Measurements from ENCODE around the gene LRMDA. TPM values are rescaled to one million over a fixed set of nuclear protein-coding genes. Genes with fewer than 3 reads are reported as not detected.

The LRMDA gene
- total and polyA plus RNA-seq, 2 of the 4 experiments (the other 2 are of a cell fraction), result 0.07 TPM; not detected in 1

GRCh38 chr10:76029782-76030181 lies 598.4 kb downstream of the LRMDA start:
- no TSS peak for BruUV-seq (replicated peaks)
- H3K36me3 ChIP-seq (ENCODE audit: control insufficient read depth, insufficient read depth, low read length), result no peaks in the 10 kb centered on the region
- H3K56ac ChIP-seq (ENCODE audit: extremely low read depth, insufficient read depth, low read length), result no peak overlapping the region
- no peak overlapping the region for H3K23ac ChIP-seq (ENCODE audit: low read depth, low read length)
- no peak overlapping the region for H3K14ac ChIP-seq (replicated peaks; ENCODE audit: low read depth, low read length)
- intact Hi-C loops (cut with micrococcal nuclease), result loop anchor here (10.0 kb wide), 1 partner anchor 1085 kb away; no protein-coding TSS in a partner anchor
- H3K79me1 ChIP-seq (ENCODE audit: low read depth in 1 of 2, low read length in 2 of 2), result no peaks in the 10 kb centered on the region
- DNase-seq, result no peak
- ChIA-PET CTCF (interaction anchor here (0.8 kb wide), 1 partner anchor 19 kb away, joined by 3 read pairs; no protein-coding TSS in a partner anchor), POLR2A (ENCODE audit: unreplicated experiment) (no interaction called here)
- no peak overlapping the region for H2BK5ac ChIP-seq (ENCODE audit: low read depth, low read length, poor library complexity, severe bottlenecking)
- no peak overlapping the region for H3K4me2 ChIP-seq (ENCODE audit: low read depth, low read length)
- H2BK20ac ChIP-seq (ENCODE audit: low read depth, low read length), result no peak overlapping the region
- no CpG with 5 or more reads among the region's 4 CpGs for WGBS, 2 experiments (ENCODE audit: extremely low coverage in 2 of 2, insufficient read length in 1 of 2)
- no peak overlapping the region for H3K9ac ChIP-seq (ENCODE audit: low read depth, low read length)
- no peak for ATAC-seq (ENCODE audit: low read depth)
- H4K91ac ChIP-seq (ENCODE audit: insufficient read depth, low read depth, low read length), result no peak overlapping the region
- H3K27ac ChIP-seq (ENCODE audit: insufficient read depth, low read length), result no peak overlapping the region
- H2BK120ac ChIP-seq (ENCODE audit: low read depth, low read length), result no peak overlapping the region
- H3K18ac ChIP-seq (ENCODE audit: low read depth, low read length), result no peak overlapping the region
- H3K27me3 ChIP-seq (ENCODE audit: control insufficient read depth, insufficient read depth, low read length), result peaks cover 8% of the 10 kb centered on the region; the same call in 1 of the 2 replicates
- H4K8ac ChIP-seq (ENCODE audit: low read depth in 2 of 2, low read length in 2 of 2), result no peak overlapping the region
- H3K4me1 ChIP-seq (ENCODE audit: control insufficient read depth, insufficient read depth, low read length), result no peaks in the 10 kb centered on the region
- H4K5ac ChIP-seq (ENCODE audit: low read depth, low read length), result no peak overlapping the region
- no peak overlapping the region for H3K4me3 ChIP-seq (ENCODE audit: insufficient read depth, low read depth, low read length)
- no peaks in the 10 kb centered on the region for H4K20me1 ChIP-seq (ENCODE audit: insufficient read depth, low read length)
- in situ Hi-C loops (cut with MboI; ENCODE audit: low sequenced_read_pairs), result loop anchor here (10.0 to 25.0 kb wide), 2 partner anchors 515 to 617 kb away; partner anchors contain the start of gene ZNF503
- H3K9me3 ChIP-seq (ENCODE audit: control insufficient read depth, insufficient read depth, low read length), result no peaks in the 10 kb centered on the region
- dilution Hi-C loops (cut with HindIII; ENCODE audit: low sequenced_read_pairs, unreplicated experiment), result no loop called here
- no peak overlapping the region for H3K4ac ChIP-seq (ENCODE audit: low read depth, low read length)
- H2AFZ ChIP-seq (replicated peaks; ENCODE audit: low read length, poor library complexity), result no peak overlapping the region
- no peak overlapping the region for H2BK15ac ChIP-seq (ENCODE audit: low read depth, low read length)
- no peak overlapping the region for H2AK9ac ChIP-seq (replicated peaks; ENCODE audit: low read depth, low read length, poor library complexity)
- H3K9me1 ChIP-seq (ENCODE audit: insufficient read depth, low read length), result no peaks in the 10 kb centered on the region
- H2AK5ac ChIP-seq (ENCODE audit: low read depth, low read length), result no peak overlapping the region
- TF ChIP-seq CTCF (conservative IDR thresholded peaks at IDR 0.05; ENCODE audit: low read depth, low read length) (no peak), ELK1 (IDR thresholded peaks at IDR 0.05; ENCODE audit: borderline replicate concordance, low read depth, low read length) (no peak), RFX5 (IDR thresholded peaks at IDR 0.05; ENCODE audit: low read depth, low read length) (no peak), USF2 (IDR thresholded peaks at IDR 0.05; ENCODE audit: low read depth, low read length) (no peak), CHD1 (IDR thresholded peaks at IDR 0.05; ENCODE audit: low read depth, low read length) (no peak), MXI1 (IDR thresholded peaks at IDR 0.05; ENCODE audit: borderline replicate concordance, low read depth, low read length) (no peak), MAFK (IDR thresholded peaks at IDR 0.05; ENCODE audit: low read depth, low read length) (no peak), CEBPB (IDR thresholded peaks at IDR 0.05; ENCODE audit: low read depth, low read length) (no peak), NFE2L2 (IDR thresholded peaks at IDR 0.05; ENCODE audit: low read depth, low read length) (no peak), RAD21 (IDR thresholded peaks at IDR 0.05; ENCODE audit: low read length) (no peak), RCOR1 (IDR thresholded peaks at IDR 0.05; ENCODE audit: insufficient replicate concordance, low read length) (no peak), MAZ (IDR thresholded peaks at IDR 0.05; ENCODE audit: borderline replicate concordance, low read depth, low read length) (no peak), SMC3 (IDR thresholded peaks at IDR 0.05; ENCODE audit: low read depth, low read length) (no peak), BHLHE40 (IDR thresholded peaks at IDR 0.05; ENCODE audit: low read depth, low read length) (no peak), POLR2A (IDR thresholded peaks at IDR 0.05; ENCODE audit: low read depth, low read length) (no peak), FOS (IDR thresholded peaks at IDR 0.05; ENCODE audit: low read depth, low read length) (no peak)

Measured in IMR-90 (cell line).